ENCODE measurements around the gene WNT5B.

WNT5B gene

DNA sequence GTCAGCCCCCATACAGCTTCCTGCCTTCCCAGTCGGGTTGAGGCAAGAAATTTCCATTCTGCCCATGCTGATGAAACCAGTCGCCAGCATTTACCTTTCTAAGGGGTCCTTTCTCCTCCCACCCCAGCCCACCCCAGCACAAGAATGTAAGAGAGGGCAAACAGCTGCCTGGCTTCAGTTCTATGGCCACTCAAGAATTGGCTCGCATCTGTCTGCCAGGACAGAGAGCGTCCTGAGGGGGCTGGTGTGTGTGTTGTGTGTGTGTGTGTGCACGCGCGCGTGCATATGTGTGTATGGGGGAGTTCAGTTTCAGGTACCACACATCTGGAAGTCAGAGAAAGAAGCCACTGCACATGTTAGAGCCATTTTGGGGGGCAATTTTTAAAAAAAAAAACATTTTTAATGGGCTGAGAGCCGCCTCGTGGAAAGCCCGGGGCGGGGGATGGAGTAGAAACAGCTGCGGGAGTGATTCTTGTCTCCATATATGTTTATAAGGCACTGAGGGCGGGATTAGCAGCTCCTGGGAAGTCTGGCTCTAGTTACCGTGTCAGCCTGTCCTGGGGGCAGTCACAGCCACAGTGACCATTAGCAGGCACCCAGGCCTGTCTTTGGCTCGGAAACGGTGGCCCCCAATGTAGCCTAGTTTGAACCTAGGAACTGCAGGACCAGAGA lies at the start of gene WNT5B:
Gene WNT5B (plus strand): TSS at position 566 of the 672 bp plus-strand sequence. CDS start 2,124 bp downstream, outside the sequence.
- in situ Hi-C loops (cut with HindIII; ENCODE audit: low sequenced_read_pairs): no loop called here

DNA sequence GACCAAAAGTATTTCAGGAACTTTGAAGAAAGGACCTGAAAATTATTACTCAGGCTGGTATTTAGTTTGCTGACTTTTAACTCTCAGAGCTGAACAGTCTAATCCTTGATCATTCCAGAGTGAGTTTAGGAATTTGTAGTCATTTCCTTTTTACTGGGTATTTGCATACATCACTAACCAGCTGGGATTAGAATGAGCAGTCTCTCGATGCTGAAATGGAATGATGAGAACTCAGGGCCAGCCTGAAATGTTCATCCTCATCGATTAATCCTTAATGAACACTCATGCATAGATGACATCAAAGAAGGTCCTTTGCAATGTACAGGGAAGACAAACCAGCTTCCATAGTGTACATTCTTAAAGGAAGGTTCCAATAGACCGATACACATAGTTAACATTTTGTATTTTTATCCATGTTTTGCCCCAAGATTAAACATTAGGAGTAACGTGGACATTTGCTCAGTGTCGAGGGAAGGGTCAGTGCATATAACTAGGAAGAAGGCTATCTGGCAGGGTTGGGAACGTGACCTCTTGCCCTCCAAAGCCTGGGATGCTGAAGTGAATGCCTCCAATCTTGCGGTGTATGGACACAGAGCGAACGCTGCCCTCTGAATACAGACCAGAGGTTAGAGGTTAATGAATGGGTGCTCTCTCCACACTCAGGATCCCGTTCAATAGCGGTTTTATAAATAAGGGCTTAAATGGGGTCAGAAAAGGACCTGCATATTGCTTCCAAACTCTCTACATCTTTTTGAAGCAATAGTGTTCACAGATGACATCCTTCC lies 49.2 kb upstream of the WNT5B start:
- in situ Hi-C loops (cut with HindIII; ENCODE audit: low sequenced_read_pairs): no loop called here

DNA sequence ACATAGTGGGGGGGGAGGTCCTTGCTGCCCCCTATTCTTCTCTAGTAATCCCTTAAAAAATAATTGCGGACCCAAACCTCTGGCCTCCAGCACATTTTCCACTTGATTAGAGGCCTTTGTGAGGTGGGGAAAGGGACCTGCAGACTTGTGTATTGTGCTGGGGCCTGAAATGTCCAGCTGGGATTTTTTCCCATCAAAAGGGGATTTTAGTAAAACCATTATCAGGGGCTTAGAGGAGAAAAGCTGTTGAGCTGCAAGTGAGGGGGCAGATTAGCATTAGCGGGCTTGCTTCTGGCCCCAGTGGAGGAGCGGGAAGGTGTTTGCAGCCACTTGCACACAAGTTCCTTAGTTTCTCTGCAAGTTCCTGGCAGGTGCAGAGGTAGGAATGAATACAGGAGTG lies 48.5 kb upstream of the WNT5B start:
- in situ Hi-C loops (cut with HindIII; ENCODE audit: low sequenced_read_pairs): no loop called here

DNA sequence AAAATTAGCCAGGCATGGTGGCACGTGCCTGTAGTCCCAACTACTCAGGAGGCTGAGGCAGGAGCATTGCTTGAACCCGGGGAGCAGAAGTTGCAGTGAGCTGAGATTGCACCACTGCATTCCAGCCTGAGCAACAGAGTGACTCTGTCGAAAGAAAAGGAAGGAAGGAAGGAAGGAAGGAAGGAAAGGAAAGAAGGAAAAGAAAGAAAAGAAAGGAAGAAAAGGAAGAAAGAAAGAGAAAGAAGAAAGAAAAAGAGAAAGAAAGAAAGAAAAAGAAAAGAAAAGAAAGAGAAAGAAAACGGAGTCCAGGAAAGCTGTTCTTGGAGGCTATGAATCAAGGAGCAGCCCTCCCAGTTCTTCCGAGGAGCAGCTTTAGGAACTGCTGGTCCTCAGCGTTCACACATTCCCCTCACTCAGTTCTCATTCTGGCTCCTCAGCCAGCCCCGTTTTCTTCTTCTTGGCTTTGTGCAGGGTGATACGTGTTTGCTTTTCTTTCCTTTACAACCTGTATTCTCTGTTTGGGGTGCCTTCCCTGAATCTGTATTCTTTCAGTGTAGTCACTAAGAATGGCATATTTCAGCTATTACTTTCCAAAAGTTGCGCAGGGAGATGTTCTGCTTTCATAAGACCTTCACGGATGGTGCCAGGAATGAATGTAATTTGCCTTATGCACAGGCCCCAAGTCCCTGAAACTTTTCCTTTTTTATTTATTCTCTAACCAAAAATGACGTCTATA lies 46.9 kb upstream of the WNT5B start:
- in situ Hi-C loops (cut with HindIII; ENCODE audit: low sequenced_read_pairs): no loop called here

DNA sequence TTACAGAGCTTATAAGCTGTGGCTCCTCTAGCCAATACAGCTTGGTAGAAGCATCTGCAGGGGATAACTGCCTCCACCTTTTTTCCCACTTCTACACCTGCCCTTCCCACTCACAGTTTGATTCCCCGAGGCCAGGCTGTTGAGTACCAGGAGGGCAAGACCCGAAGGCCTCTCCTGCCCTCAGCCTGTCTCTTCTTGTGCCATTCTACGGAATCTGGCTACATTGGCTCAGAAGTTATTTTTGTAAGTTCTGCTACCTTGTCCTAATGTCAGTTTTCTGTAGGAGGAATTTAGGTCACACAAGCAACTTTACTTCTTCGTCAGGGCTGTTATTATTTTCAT lies 46.4 kb upstream of the WNT5B start:
- in situ Hi-C loops (cut with HindIII; ENCODE audit: low sequenced_read_pairs): no loop called here

DNA sequence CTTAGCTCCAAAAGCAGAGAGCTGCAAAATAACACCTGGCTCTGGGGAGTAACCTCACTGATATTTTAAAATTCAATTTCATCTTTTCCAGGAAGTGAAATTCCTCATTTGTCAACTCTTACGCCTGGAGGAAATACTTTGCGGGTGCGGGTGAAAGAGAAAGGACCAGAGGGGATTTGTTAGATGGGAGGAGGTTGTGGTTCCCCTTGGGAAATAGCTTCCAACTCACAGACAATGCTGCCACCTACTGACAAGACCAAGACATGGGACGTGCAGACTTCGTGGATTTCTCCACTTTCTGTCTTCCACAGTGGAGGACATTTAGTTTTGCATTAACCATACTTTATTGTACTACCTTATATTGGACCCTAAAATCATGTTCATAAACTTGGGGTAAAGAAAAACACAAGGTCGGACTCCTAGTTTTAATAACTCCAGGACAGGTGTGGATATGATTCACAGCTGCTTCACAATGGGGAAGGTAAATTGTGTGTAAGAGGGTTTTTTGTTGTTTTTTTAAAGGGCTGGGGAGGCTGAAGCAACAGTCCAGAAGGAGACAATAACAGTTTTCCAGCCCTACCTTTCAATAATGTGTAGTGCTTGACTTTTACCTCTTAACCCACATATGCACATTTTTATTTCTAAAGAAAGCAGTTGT lies 45.5 kb upstream of the WNT5B start:
- in situ Hi-C loops (cut with HindIII; ENCODE audit: low sequenced_read_pairs): no loop called here

DNA sequence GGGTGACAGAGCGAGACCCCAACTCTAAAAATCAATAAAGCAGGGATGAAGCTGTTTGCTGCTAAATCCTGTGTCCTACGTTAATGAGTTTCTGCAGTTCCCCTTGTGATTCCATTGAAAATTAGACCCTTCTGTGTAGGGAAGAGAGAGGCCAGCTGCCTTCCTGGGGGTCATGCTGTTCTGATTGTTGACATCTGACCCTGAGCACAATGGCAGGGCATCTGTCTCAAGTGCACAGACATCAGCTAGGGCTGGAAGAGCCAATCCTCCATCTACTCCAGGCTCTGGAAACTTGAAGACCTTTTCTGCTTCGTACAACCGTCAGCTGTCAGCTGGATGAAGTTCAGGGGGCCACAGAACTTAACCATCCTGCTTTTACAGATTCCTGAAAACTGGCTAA lies 44.7 kb upstream of the WNT5B start:
- in situ Hi-C loops (cut with HindIII; ENCODE audit: low sequenced_read_pairs): no loop called here

DNA sequence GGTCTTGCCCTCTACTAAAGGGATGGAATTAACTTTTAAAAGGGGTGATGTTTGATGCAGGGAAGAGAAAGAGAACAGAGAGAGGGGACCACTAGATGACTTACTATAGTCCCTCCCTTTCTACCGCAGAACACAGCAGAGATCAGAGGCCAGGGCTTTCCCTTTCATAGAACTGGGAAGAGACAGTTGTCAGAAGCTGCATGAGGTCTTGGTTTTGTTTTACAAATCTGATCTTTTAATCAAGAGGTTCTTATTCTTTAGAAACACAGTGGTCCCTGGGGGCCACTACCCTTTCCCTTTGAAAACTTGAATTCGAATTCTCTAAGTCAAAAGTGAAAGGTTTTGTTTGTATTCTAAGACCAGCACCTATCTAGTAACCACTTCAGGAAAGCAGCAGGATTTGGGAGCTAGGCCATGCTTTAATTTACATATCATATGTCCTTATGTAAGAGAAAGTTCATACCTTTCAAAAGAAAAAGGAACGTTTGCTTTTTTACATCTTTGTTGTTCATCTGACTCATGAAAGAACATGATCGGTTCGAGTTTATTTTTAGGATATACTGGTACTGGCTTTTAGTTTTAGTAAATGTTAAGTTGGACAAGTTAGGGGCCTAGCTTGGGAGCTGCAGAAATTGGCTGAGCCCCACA lies 41.0 kb upstream of the WNT5B start:
- in situ Hi-C loops (cut with HindIII; ENCODE audit: low sequenced_read_pairs): no loop called here

DNA sequence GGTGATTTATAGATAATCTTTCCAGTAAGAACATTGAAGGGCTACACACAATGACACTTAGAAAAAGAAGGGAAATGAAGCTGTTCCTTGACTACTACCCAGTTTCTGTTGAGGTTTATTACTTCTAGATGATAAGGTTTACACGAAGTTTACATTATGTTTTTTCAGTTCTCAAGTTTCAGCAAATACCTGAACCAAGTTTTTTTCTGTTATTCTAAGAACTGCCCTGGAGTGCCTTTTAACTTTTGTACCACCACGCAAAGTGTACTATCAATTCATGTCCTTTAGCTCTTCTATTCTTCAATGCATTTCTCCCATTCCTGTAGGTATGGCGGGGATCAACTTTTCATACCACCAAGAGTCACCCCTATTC lies 40.5 kb upstream of the WNT5B start:
- in situ Hi-C loops (cut with HindIII; ENCODE audit: low sequenced_read_pairs): no loop called here

DNA sequence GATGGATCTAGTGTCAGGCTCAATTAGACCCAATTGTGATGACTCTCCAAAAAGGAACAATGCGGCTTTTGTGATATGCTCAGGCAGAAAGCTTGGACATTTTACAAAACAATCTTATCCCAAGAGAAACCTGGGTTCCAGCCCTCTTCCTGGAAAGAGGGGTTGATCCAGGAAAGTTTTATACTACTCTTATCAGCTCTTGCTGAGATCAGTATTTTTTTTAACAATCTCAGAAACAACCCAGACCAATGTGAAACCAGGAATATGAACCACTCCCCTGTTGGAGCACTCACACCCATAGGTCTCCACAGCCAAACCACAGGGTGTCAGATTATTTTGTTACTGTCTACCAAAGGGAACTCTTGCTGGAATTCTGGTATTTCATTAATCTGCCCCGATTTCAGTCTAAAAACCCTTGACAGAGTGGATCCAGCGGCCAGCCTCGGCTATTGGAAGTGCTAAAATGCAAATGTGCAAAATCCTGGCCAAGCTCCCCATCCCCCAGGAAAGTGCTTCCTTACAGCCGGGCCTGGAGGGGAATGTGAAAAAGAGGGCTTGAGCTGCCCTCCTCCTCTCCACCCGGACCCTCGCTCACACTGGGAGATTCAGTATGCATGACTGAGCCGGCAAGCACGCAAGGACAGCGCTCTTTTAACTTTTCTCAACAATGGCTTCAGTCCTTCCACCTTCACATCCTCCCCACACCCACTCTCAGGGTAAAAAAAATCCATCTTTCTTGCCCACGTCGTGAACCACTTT lies 38.6 kb upstream of the WNT5B start:
- in situ Hi-C loops (cut with HindIII; ENCODE audit: low sequenced_read_pairs): no loop called here

DNA sequence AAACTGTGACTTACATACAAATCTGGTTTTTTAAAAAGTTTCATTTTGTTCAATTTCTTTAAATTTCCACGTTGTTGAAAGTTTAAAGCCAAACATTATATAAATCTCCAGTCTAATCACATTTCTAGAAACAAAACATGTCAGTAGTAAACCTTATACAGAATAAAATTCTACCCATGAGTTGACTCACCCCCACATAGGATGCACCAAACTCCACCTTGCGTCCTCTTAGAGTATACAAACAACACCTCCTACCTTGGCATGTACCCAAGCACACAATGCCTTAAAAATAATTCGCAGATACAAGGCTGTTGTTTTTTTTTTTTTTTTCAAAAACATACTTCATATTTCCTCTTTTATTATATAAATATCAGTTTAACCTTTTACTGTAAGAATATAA lies 38.0 kb upstream of the WNT5B start:
- in situ Hi-C loops (cut with HindIII; ENCODE audit: low sequenced_read_pairs): no loop called here

DNA sequence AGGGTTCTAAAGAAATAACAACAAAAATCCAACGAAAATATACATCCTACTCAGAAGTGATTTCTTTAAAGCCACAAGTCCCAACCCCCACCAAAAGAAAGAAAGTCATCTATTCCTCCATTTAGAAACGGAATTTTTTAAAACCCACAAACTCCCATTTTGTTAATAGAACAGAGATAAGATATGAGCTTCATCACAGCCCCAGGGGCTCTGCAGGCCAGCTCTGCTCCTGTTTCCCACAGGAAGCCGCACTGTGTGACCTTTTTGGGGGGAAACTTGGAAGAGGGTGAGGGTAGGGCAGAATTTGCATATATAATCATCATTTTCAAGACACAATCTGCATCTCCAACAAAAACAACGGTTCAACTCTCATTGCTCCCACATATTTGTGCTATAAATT lies 37.5 kb upstream of the WNT5B start:
- in situ Hi-C loops (cut with HindIII; ENCODE audit: low sequenced_read_pairs): no loop called here

DNA sequence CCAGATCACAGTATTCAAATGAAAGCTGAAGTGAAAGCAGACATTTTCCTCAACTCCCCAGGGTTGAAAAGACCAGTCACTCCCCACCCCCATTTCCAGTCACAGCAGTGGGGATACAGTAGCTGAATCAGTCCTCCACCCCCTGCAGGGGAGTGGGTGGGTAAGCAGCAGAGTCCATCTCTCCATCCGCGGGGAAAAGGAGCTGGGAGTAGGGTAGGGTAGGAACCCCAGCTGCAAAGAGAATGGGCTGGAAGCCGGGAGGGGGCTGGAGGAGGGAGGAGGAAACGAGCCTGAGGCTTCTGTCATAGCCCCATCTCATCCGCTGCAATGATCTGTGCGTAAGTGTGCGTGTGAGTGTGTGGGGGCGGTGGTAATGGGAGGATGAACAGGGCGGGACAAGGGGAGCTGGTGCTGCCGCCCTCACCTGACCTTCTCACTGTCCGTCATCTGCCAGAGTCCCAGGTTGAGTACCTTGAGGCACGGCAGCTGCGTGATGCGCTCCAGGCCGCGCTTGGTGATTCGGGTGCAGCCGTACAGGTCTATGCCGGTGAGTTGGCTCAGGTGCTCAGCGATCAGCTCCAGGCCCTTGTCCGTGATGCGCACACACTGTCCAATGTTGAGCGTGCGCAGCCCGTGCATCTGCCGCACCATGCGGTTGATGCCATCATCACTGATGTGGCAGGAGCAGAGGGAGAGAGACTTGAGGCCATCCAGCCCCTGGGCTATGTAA lies 36.4 kb upstream of the WNT5B start:
- in situ Hi-C loops (cut with HindIII; ENCODE audit: low sequenced_read_pairs): no loop called here

DNA sequence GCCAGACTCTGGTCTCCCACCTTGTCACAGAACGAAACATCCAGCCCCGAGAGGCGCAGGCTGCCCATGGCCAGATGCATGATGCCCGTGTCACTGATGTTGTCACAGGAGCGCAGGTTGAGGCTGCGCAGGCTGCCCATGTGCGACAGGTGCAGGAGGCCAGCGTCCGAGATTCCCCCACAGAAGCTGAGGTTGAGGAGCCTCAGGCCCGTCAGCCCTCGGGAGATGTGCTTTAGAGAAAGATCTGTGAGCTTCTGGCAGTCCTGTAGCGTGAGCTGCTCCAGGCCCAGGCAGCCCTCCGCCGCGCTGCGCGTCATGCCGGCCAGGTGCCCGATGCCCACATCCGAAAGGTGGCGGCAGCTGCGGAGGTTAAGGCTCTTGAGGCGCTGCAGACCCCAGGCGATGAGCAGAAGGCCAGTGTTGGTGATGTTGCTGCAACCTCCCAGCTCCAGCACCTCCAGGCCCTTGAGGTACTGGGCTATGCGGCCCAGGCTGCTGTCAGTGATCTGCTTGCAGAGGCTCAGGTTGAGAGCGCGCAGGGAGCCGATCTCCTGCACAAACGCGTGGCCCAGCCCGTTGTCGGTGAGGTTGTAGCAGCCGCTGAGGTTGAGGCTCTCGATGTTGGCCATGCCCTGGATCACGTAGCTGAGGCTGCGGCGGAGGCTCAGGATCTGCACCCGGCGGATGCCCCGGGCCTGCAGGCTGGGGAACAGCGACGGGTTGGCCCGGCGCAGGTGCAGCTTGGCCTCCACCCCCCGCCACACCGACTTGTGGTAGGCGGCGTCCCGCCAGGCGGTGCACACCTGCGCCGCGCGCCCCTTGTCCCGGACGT lies 35.6 kb upstream of the WNT5B start:
- in situ Hi-C loops (cut with HindIII; ENCODE audit: low sequenced_read_pairs): no loop called here

DNA sequence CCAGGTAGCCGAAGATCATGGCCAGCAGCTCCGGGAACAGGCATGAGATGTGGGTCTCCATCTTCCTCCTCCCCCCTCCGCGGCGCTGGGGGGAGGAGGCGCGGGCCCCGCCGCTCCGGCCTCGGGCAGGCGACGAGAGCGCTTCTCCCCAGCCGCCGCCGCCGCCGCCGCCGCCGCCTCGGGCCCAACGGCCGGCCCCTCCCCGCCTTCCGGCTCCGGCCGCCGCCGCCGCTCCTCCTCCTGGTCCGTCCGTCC lies 35.1 kb upstream of the WNT5B start:
- in situ Hi-C loops (cut with HindIII; ENCODE audit: low sequenced_read_pairs): no loop called here

DNA sequence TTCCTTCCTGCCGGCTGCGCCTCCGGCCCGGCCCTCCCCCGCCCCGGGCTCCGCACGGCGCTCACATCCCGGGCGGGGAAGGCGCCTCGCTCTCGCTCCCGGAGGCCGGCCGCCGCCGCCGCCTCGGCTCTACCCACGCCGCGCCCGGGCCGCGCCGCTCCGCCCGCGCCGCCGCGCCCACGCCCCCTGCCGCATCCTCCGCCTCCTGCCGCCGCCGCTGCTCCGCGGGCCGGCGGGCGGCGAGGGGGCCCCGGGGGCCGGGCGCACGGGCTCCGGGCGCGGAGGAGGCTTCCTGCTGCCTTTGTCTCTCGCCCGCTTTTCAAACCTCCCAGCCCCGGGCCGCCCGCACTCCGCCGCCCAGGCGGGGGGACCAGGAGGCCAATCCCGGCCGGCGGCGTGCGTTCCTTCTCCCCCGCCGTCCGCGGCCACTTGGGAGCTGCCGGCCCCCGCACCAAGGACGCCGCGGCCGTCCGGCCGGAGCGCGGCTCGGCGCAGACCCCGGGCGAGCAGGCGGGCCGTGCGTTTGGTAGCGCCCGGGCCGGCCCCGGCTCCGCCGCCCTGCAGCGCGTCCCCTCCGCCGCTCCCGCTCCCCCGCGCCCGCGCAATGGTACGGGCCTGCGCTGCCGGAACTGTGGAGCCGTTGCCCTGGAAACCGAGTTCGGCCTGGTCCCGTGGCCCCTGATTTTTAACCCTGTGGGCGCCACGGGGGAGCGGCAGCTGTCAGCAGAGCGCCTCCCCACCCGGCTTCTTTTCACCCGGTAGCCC lies 34.6 kb upstream of the WNT5B start, which contains the start of gene FBXL14:
Gene FBXL14 (minus strand): TSS at position 321 of the 765 bp plus-strand sequence. CDS start 515 bp downstream, outside the sequence.
- in situ Hi-C loops (cut with HindIII; ENCODE audit: low sequenced_read_pairs): no loop called here

DNA sequence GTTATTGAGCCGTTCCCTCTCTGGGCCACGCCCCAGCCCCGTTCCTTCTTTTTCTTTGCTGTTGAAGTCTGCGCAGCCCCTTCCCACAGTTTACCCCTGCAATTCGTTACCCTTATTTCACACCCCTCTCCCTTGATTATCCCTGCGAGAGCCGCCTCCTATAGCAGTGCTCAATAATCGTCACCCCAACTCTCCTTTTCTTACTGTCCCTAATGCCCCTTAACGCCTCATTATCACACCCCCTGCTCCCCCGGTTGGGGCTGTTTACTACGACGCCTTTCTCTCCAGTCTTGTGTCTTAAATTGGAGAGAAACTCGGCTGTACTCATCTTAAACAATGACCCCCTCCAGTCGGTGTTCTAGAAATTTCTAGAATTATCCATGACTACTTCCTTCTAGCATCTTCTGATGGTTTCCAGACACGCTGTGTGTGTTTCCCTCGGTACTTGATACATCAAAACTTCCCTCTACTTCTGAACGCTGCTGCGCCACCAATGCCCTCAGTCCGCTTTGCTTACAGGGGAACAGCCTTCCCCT lies 33.9 kb upstream of the WNT5B start:
- in situ Hi-C loops (cut with HindIII; ENCODE audit: low sequenced_read_pairs): no loop called here
